ELR (cell line): ENCODE measurements around the gene SLC6A11.

Experiments
- DNase-seq: peaks from one replicate; pipeline ENCODE4 v3.0.0-alpha.2; 2015; ENCODE audit warnings: low read depth

Gene SLC6A11

DNA sequence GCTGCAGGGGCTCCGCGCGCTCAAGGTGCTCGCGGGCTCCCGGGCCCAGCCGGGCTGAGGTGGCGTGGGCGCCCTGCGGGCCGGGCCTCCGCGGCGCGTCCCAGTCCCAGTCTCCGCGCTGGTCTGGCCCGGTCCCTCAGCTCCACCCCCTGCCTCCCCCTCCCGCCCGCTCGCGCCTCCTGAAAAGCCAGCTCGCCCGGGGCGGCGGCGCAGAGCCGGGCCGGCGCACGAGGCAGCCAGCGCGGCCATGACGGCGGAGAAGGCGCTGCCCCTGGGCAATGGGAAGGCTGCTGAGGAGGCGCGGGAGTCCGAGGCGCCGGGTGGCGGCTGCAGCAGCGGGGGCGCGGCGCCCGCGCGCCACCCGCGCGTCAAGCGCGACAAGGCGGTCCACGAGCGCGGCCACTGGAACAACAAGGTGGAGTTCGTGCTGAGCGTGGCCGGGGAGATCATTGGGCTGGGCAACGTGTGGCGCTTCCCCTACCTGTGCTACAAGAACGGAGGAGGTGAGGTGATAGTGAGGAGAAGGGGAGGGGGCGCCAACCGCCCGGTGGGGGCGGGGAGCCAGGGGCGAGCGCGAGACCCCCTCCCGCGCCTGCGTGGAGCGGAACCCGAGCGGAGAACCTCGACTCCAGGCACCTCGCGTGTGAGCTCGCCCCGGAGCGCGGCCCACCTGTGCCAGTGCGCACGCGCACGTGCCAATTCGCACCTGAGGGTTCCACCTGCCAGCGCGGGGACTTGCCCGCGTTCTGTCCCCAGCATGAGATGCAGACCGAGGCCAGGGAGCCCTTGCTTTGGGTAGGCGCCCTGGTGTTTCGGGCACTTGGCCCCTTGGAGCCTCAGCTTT, at the start of gene SLC6A11:
SLC6A11 (plus strand) TSS at position 210 of the 844 bp plus-strand sequence; CDS start at position 248, 38 bp downstream.
- DNase-seq, result no peak

GRCh38 chr3:10768708-10769394, 47.2 kb upstream of the SLC6A11 start:
- DNase-seq, result no peak

DNA sequence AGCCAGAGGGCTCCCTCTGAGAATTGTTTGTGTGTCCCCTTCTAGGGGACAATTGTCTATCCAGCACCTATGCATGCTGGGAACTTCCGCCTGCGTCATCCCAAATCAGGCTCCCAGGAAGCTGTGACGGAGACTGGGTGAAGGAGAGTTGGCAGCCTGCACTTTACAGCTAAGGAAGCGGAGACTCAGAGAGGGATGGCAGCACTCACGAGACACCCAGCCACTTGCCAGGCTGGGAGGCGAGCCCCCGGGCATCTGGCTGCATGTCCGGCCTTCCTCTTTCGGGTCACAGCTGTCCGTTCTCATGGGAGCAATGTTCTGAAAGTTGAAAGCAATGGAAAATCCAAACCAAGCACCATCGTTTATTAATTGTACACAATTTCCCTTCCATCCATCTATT, 45.5 kb upstream of the SLC6A11 start:
- no peak for DNase-seq

DNA sequence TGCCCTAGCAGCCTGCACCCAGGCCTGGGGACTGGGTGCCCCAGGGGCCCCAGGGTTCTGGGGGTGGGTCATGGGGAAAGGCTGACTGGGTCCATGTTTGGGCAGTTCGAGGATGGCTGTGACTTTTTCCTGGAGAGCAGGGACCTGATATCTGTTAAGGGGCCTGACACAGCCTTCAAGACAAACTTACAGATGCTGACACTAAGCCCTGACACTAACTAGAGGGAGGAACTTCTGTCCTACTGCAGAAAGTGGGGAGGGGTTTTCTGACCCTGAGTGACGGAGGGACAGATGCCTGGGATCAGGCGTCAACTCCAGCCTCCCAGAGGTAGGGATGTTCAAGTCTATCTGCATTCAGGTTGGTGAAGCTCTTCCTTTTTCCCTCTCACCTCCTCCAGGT, 45.0 kb upstream of the SLC6A11 start:
- no peak for DNase-seq

DNA sequence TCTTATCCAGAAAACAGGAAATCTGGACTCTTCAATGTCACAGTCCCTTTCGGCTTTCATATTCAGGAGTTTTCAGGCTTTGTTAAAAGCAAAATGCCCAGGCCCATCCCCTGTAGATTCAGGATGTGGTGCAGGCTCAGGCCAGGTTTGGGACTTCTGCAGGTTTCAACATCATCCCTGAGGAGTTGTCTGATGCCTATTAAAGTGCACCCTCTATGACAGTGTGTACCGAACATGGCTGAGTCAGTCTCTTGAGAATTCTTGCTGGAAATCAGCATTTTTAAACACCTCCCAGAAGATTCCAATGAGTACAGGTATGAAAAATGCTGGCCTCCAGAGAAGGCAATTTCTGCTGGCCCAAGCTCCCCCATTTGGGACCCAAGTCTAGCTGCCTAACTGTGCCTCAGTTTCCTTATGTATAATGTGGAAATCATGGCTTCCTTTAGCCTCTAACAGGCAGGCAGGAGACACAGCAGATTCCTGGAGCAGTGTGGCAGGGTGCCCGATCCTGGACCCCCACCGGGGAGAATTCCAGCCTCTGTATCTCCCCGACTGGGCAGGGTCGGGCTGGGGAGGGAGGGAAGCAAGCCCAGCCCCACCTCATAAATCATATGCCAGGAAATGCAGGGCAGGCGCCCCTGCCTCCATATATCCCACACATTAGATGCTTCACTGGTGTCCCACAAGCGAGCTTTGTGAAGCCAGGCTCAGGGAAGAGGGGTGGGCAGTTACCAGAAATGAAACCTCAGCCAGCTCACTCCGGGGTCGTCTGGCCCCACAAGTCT, 44.4 kb upstream of the SLC6A11 start:
- no peak for DNase-seq

DNA sequence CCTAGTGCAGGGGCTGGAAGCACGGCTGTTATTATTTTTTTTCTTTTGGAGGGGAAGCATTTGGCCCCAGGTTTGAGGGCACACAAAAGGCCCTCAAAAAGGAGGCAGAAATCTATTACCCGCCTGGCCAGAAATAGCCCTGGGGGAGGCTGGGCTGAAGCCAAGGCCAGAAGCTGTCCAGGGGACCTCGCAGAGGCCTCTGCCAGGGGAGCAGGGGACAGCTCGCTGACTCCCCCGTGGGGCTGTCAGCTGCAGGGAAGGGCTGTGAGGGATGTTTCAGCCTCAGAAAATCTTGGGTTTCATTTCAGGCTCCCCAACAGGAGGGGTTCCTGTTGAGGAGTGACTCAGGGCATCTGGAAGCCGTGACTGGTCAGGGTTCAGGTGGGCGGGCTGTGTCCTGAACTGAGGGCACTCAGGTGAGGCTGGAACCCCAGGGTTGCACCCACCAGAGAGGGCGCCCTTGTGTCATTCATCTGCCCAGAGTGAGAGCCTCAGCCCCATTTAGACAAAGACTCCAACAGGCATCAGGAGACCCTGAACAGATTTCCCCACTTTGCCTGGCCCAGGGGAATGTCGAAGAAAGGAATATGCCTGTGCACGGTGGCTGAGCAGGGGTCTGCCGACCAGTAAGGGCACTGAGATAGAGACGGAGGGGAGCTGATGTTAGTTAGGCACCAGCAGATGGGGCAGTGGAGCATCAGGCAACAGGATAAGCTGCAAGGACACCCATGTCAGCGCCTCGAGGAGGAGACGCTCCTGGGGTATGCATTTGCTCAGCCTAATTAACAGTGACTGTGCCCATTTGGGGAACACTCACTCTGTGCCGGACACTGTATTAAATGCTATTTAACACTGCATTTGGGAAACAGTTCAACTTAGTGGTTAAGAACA, 43.5 kb upstream of the SLC6A11 start:
- no peak for DNase-seq

DNA sequence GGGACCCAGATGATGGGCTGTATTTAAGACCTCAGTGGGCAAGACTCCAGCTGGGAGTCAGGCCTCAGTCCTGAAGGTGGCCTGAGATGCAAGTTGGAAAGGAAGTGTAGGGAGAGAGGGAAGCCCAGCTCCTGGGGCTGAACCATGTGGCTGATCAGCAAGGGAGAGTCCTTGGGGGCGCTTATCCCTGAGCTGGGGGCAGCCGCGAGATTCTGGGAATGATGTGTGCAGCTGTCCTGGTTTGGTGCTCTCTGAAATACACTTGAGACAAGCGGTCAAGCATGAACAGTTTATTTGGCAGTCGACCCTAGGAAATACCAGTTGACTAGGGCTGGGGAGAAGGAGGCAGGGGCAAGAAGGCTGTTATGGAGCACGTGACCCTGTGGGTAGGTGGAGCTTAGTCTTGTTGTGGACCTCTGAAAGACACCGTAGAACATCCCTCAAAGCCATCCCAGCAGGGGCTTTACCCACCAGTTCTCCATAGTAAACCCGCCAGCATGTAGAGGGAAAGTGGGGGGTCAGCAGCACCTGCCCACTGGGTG, 41.8 kb upstream of the SLC6A11 start:
- DNase-seq, result no peak

DNA sequence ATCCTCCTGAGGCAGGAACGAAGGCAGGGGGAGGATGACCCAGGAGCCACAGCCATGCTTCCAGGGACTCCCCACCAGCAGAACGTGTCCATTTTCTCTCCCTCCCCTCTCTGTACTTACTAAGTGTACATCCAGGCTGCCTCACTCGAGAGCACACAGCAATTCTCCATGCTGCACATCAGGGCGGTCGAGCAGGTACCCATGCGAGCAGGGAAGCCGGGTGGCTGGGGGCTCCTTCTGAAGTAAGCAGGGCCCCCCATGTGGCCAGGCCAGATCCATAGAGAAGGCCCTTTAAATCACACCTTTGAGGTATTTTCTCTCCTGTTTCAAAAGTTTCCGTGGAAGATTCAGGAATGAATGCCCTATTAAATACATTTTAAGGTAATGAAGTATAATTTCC, 41.2 kb upstream of the SLC6A11 start:
- no peak for DNase-seq

- DNase-seq, result no peak
These were observed 40.8 kb upstream of the SLC6A11 start for GRCh38 chr3:10775259-10775658.

GRCh38 chr3:10775828-10776227, 40.2 kb upstream of the SLC6A11 start:
- DNase-seq, result no peak

DNA sequence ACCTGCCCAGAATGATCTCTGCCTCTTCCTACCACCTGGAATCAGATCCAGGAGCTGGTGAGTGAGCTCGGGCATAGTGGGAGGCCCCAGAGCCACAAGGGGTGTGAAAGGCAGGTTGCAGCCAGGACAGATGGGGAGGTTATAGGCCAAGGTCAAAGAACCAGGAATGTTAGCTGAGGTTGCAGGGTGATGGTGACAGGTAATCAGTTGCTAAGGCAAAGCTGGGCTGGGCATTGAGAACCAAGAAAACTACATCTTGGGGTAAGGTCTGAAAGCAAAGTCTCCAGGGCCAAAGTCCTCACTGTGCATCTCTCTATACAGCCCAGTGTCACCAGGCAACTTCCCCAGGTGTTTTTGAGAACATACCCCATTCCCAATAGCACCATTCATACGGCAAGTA, 38.4 kb upstream of the SLC6A11 start:
- no peak for DNase-seq

DNA sequence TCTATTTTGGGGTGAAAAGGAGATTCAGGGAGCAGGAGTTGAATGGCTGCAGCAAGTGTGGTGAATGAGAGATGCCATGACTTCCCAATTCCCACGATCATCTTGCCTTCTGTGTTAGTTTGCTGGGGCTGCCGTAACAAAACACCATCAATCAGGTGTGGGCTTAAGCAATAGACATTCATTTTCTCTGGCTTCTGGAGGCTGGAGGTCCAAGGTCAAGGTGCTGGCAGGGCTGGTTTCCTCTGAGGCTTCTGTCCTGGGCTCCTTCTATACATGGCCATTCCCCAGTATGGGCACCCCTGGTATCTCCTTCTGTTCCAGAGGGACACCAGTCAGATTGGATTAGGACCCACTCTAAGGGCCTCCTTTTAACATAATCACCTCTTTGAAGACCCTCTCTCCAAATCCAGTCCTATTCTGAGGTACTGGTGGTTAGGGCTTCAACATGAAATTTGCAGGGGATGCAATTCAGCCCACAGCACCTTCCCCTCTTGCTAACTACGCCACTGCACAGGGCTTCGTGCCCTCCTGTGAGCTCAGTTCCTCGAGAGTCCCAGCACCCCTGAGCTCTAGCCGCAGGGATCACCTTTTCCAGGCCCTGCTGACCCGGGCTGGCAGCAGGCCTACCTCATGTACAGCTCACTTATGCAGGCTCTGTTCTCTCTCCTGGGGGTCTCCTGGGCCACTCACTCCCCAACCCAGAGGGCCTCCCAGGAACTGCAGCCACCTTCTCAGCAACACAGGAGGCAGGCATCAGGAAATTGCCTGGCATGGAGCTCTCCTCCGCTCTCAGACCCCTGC, 37.3 kb upstream of the SLC6A11 start:
- no peak for DNase-seq

GRCh38 chr3:10779293-10779805, 36.7 kb upstream of the SLC6A11 start:
- DNase-seq, result no peak

GRCh38 chr3:10780243-10780642, 35.8 kb upstream of the SLC6A11 start:
- DNase-seq, result no peak

GRCh38 chr3:10780922-10781321, 35.1 kb upstream of the SLC6A11 start:
- no peak for DNase-seq

GRCh38 chr3:10781981-10782380, 34.0 kb upstream of the SLC6A11 start:
- DNase-seq, result no peak

GRCh38 chr3:10783360-10784351, 32.4 kb upstream of the SLC6A11 start:
- peak; percentile 49 for DNase-seq

DNA sequence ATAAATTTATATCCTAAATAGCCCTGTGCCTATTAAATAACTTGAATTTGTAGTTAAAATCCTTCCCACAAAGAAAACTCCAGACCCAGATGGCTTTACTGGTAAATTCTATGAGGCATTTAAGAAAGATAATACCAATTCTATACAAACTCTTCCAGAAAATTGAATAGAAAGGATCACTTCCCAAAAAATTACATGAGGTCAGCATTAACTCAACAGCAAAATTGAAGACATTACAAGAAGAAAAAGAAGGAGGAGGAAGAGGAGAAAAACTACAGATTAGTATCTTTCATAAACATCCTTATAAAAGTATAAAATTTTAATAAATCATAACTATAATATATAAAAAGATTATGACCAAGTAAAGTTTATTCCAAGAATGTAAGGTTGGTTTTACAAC, 29.4 kb upstream of the SLC6A11 start:
- DNase-seq, result no peak

DNA sequence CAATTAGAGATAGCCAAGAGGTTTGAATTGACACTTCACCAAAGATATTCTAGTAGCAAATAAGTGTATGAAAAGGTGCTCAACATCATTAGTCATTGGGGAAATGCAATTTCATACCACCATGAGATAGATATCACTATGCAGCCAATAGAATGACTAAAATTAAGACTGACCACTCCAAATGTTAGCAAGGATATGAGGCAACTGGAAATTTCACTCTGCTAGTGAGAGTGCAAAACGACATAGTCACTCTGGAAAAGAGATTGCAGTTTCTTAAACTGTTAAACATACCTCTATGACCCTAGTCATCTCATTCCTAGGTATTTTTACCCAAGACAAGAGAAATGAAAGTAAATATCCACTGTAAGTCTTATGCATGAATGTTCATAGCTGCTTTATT, 27.6 kb upstream of the SLC6A11 start:
- DNase-seq, result no peak
